Breast epithelium (tissue), 3 donors: ENCODE measurements around the gene UTP3.

Experiments used
- POLR2A ChIP-seq: fragments of 450-650 bp; IDR thresholded peaks from one replicate; pipeline ENCODE4 v1.6.1; 2016; ENCODE audit warnings: antibody characterized with exemption, mild to moderate bottlenecking, moderate library complexity
- TF ChIP-seq, protein P1 (sequence below), 3 donors: fragments of 450-650 bp; IDR thresholded peaks; one replicate each; pipeline ENCODE4 v1.5.1; 2016 to 2017; ENCODE audit warnings: antibody characterized with exemption in 3 of 3, mild to moderate bottlenecking in 3 of 3, moderate library complexity in 3 of 3

DNA sequence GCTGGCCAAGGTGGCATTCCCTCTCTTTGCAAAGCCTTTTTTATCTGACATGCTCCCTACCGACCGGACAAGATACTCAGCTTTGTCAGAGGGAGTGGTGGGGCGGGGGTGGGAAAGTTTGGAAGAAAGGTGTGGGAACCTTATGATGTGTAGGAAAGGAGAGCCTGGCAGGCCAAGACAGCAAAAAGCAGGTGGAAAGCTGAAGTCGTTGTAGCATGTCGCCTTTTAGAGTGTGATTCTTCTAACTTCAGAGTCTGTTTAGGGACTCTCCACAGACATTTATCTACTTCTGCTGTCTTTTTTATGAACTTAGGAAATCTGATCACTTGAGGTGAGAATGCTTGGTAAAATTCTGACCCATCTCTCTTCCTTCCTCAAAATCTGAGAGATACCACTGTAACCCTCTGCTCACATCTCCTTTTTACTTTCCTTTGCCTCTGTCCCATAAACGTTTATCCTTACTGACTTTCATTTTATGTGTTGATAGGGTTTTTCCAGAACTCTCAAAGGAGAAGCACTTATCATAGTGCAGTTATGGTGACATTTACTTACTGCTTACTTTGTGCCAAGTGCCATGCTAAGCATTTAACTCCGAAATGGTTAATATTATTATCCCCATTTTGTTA lies 25.2 kb downstream of the UTP3 start:
- TF ChIP-seq POLR2A, result no peak
- TF ChIP-seq, protein P1, sequence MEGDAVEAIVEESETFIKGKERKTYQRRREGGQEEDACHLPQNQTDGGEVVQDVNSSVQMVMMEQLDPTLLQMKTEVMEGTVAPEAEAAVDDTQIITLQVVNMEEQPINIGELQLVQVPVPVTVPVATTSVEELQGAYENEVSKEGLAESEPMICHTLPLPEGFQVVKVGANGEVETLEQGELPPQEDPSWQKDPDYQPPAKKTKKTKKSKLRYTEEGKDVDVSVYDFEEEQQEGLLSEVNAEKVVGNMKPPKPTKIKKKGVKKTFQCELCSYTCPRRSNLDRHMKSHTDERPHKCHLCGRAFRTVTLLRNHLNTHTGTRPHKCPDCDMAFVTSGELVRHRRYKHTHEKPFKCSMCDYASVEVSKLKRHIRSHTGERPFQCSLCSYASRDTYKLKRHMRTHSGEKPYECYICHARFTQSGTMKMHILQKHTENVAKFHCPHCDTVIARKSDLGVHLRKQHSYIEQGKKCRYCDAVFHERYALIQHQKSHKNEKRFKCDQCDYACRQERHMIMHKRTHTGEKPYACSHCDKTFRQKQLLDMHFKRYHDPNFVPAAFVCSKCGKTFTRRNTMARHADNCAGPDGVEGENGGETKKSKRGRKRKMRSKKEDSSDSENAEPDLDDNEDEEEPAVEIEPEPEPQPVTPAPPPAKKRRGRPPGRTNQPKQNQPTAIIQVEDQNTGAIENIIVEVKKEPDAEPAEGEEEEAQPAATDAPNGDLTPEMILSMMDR (IDR thresholded peaks at IDR 0.05), result no peak
